ENCODE results near the gene SLC6A7. TPM values are rescaled to one million over a fixed set of nuclear protein-coding genes. Genes with fewer than 3 reads are reported as not detected.

The SLC6A7 gene
- polyA plus RNA-seq (ENCODE audit: low read depth in 6 of 6), result not detected

DNA sequence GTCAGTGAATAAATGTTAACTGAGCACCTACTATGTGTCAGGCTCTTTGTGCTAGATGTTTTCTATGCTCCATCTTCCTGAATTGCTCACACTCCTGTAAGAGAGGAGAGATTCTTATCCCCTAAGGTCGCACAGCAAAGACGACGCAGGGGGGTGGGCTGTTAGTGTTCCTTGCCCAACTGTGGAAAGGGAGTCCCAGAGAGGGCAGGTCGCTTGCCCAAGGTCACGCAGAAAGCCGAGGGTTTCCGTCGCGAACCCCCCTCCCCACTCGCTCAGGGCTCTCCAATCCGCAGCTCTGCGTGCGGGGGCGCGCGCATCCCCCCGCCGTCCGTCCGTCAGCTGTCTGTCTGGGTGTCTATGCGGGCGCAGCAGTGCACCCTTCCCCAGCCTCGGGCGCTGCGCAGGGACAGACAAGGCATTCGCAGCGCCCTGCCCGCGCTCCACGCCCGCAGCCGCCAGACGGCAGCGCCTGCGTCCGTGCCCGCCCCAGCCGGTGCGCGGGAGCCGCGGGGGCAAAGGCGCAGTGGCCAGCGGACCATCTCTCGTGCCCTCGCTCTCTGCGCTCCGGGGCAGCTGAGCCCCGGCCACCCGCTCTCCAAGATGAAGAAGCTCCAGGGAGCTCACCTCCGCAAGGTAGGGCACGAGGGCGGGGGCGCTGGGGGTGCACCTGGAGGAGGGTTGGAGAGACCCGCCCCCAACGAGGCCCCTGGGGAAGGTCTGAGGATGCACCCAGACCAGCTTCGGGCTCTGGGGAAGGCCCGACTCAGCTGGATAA, at the start of gene SLC6A7:
Gene SLC6A7 (plus strand): TSS at position 335 of the 775 bp plus-strand sequence. CDS start 266 bp downstream, at position 601.
- Mint-ChIP-seq H3K27me3 (peaks cover 45 to 73% (median 67%) of the 10 kb centered on the region in 3 donors), H3K36me3 (no peaks in the 10 kb centered on the region), H3K4me3 (no peak within 1 kb of the TSS), H3K9me3 (no peaks in the 10 kb centered on the region), H3K4me1 (no peaks in the 10 kb centered on the region), H3K27ac (no peak within 1 kb of the TSS)
- ATAC-seq (ENCODE audit: low read depth in 2 of 2) (no peak), DNase-seq (no peak)

- H3K36me3 Mint-ChIP-seq, result no peaks in the 10 kb centered on the region
- peaks cover 0 to 5% (median 2%) of the 10 kb centered on the region in 3 donors for H3K4me1 Mint-ChIP-seq
- H3K27ac Mint-ChIP-seq, result peak overlapping the region in 1 of 6 donors; percentile 76
- DNase-seq (no peak), ATAC-seq (ENCODE audit: low read depth in 2 of 2) (no peak)
- H3K4me3 Mint-ChIP-seq, result no peak overlapping the region
- H3K9me3 Mint-ChIP-seq, result no peaks in the 10 kb centered on the region
- peaks cover 0 to 5% (median 0%) of the 10 kb centered on the region in 3 donors for H3K27me3 Mint-ChIP-seq
Measured at GRCh38 chr5:150140830-150141229, 49.0 kb upstream of the SLC6A7 start.

DNA sequence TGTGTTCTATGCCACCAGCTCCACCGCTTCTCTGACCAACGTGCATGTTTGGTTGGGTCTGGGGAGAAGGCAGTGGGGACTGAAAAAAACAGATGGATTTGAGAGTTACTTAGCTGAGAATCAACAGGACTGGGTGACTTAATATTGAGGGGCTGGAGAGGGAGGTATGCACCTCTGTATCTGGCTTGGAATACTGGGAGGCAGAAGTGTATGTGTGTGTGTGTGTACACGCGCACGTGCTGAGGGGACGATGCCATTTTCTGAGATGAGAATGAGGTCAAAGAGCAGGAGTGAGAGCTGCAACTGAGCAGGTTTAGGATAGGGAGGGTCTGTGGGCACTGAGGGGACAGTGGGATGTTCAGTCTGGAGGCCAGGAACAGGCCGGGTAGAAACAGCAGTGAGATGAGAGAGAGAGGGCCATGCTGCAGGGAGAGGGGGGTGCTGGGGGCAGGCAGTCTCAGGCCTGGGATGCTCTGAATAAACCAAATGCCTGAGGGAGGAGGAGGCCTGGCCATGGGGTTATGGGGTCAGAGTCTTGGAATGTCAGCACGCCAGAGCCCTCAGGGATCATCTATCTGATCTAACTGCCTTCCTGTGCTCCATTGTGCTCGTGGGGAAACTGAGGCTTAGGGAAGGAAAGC, 48.2 kb upstream of the SLC6A7 start:
- H3K27ac Mint-ChIP-seq, result no peak overlapping the region

GRCh38 chr5:150142185-150142958, 47.5 kb upstream of the SLC6A7 start:
- Mint-ChIP-seq H3K27ac (no peak overlapping the region), H3K4me1 (peaks cover 0 to 7% (median 2%) of the 10 kb centered on the region in 3 donors), H3K27me3 (peaks cover 0 to 5% (median 0%) of the 10 kb centered on the region in 3 donors), H3K36me3 (no peaks in the 10 kb centered on the region), H3K4me3 (no peak overlapping the region), H3K9me3 (no peaks in the 10 kb centered on the region)
- no peak for ATAC-seq (ENCODE audit: low read depth in 2 of 2)
- DNase-seq, result no peak

More for the DNA sequence above, 48.2 kb upstream of the SLC6A7 start:
- H3K4me1 Mint-ChIP-seq, result peaks cover 0 to 7% (median 2%) of the 10 kb centered on the region in 3 donors
- no peak for DNase-seq
- no peaks in the 10 kb centered on the region for H3K9me3 Mint-ChIP-seq
- no peaks in the 10 kb centered on the region for H3K36me3 Mint-ChIP-seq
- peaks cover 0 to 5% (median 0%) of the 10 kb centered on the region in 3 donors for H3K27me3 Mint-ChIP-seq
- no peak for ATAC-seq (ENCODE audit: low read depth in 2 of 2)
- no peak overlapping the region for H3K4me3 Mint-ChIP-seq

- H3K4me1 Mint-ChIP-seq, result peaks cover 0 to 7% (median 2%) of the 10 kb centered on the region in 3 donors
- no peaks in the 10 kb centered on the region for H3K36me3 Mint-ChIP-seq
- H3K27me3 Mint-ChIP-seq, result peaks cover 0 to 5% (median 0%) of the 10 kb centered on the region in 3 donors
- no peak for ATAC-seq (ENCODE audit: low read depth in 2 of 2)
- no peak for DNase-seq
- peak overlapping the region in 1 of 6 donors; percentile 33 for H3K27ac Mint-ChIP-seq
- no peak overlapping the region for H3K4me3 Mint-ChIP-seq
- H3K9me3 Mint-ChIP-seq, result no peaks in the 10 kb centered on the region
Measured at GRCh38 chr5:150142959-150143349, 46.9 kb upstream of the SLC6A7 start.

DNA sequence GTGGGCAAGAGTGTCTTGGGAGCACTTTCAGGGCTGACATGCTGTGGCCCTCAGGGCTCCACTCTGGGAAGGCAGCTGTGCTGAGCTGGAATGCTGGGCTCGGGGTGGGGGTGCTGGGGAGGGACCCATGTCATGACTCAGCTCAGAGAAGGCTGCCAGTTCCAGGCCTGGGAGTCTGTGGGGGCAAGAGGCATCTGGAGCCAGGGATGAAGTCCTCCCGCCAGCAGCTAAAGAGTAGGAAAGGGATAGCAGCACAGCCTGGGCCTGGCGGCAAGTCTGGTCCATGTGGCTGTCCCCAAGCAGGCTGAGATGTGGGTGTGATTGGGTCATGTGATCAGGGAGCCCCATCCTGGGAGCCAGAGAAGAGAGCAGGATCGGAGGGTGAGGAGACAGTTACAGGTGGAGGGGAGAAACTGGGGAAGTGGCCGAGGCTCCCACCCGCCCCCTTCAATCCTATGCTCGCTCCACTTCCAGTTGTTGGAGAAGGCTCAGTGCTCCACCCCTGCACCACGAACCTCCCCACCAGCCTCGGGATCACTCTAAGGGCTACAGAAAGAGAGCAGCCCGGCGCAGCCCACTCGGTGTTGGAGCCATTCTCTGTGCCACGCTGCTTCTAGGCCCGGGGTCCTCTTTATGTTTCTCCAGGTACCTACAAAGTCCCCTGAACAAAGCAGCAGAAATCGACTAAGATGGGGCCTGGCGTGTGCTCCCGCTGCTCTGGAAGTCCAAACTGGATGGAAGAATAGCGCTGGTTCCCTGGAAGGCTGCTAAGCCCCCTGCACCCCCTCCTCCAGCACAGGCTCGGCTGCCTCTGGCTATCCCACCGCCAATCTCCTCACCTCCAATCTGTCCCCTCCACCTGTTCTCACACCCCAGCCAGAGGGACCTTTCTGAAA, 46.3 kb upstream of the SLC6A7 start:
- no peak for DNase-seq
- no peak overlapping the region for H3K4me3 Mint-ChIP-seq
- H3K4me1 Mint-ChIP-seq, result peaks cover 0 to 7% (median 2%) of the 10 kb centered on the region in 3 donors
- peaks cover 0 to 5% (median 0%) of the 10 kb centered on the region in 3 donors for H3K27me3 Mint-ChIP-seq
- H3K27ac Mint-ChIP-seq, result peak overlapping the region in 2 of 6 donors; percentile 47 to 70
- H3K36me3 Mint-ChIP-seq, result no peaks in the 10 kb centered on the region
- no peak for ATAC-seq (ENCODE audit: low read depth in 2 of 2)
- no peaks in the 10 kb centered on the region for H3K9me3 Mint-ChIP-seq

DNA sequence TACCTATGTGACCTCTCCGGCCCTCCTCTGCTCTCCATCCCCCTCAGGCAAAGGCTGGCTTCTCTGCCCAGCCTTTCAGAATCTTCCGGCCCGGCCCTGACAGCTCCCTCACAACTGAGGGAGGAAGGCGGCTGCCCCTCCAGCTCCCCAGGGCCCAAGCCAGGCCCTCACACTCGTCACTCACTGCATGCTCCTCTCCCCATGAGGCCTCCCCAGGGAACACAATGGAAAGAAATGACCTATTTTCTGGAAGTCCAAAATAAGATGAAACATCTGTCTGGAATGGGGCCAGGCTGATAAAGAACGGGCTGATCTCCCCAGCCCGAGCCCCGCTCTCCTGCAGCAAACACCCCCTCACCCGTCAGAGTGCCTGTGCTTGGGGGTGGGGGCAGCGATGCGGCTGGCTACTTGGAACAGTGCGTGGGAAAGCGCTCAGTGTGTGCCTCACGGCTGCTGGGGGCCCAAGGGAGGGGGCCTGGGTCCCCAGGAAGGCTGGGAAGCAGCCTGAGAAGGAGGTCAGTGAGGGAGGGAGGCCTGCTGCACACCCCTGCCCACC, 45.5 kb upstream of the SLC6A7 start:
- Mint-ChIP-seq H3K27ac (peak overlapping the region in 1 of 6 donors; percentile 37), H3K4me1 (peaks cover 0 to 7% (median 2%) of the 10 kb centered on the region in 3 donors), H3K4me3 (no peak overlapping the region), H3K27me3 (peaks cover 0 to 5% (median 0%) of the 10 kb centered on the region in 3 donors), H3K36me3 (no peaks in the 10 kb centered on the region), H3K9me3 (no peaks in the 10 kb centered on the region)
- DNase-seq (no peak), ATAC-seq (ENCODE audit: low read depth in 2 of 2) (no peak)

- H3K4me1 Mint-ChIP-seq, result peaks cover 0 to 7% (median 2%) of the 10 kb centered on the region in 3 donors
- H3K4me3 Mint-ChIP-seq, result no peak overlapping the region
- peak overlapping the region in 2 of 6 donors; percentile 57 to 69 for H3K27ac Mint-ChIP-seq
- DNase-seq, result no peak
- H3K9me3 Mint-ChIP-seq, result no peaks in the 10 kb centered on the region
- H3K36me3 Mint-ChIP-seq, result no peaks in the 10 kb centered on the region
- H3K27me3 Mint-ChIP-seq, result peaks cover 0 to 5% (median 0%) of the 10 kb centered on the region in 3 donors
- no peak for ATAC-seq (ENCODE audit: low read depth in 2 of 2)
Measured at GRCh38 chr5:150144879-150145278, 45.0 kb upstream of the SLC6A7 start.

- Mint-ChIP-seq H3K36me3 (no peaks in the 10 kb centered on the region), H3K27ac (peak overlapping the region in 1 of 6 donors; percentile 42), H3K4me3 (no peak overlapping the region), H3K4me1 (peaks cover 0 to 7% (median 2%) of the 10 kb centered on the region in 3 donors), H3K27me3 (peaks cover 0 to 5% (median 0%) of the 10 kb centered on the region in 3 donors), H3K9me3 (no peaks in the 10 kb centered on the region)
- ATAC-seq (ENCODE audit: low read depth in 2 of 2) (no peak), DNase-seq (no peak)
Measured at GRCh38 chr5:150146235-150146634, 43.6 kb upstream of the SLC6A7 start.

GRCh38 chr5:150146862-150147601, 42.8 kb upstream of the SLC6A7 start:
- no peak overlapping the region for H3K4me3 Mint-ChIP-seq
- DNase-seq (no peak), ATAC-seq (ENCODE audit: low read depth in 2 of 2) (no peak)
- no peaks in the 10 kb centered on the region for H3K36me3 Mint-ChIP-seq
- peaks cover 0 to 5% (median 0%) of the 10 kb centered on the region in 3 donors for H3K27me3 Mint-ChIP-seq
- peaks cover 0 to 7% (median 2%) of the 10 kb centered on the region in 3 donors for H3K4me1 Mint-ChIP-seq
- no peak overlapping the region for H3K27ac Mint-ChIP-seq
- H3K9me3 Mint-ChIP-seq, result no peaks in the 10 kb centered on the region

DNA sequence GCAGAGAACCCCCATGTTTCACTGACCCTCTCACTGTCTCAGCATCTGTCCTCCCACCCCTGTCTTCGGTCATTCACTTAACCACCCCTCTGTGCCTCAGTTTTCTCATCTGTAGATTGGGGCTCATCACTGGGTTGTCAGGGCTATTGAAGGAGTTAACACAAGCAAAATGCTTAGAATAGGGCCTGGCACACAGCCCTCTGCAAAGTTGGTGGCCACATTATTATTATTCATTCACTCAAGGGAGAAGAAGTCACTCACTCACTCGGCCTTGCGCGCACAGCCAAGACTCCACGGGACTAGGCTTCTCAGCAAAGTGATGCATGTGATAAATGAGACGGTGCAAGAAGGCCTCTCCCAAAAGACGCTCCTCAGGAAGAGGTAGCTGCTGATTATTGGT, 42.2 kb upstream of the SLC6A7 start:
- H3K4me3 Mint-ChIP-seq, result no peak overlapping the region
- ATAC-seq (ENCODE audit: low read depth in 2 of 2) (no peak), DNase-seq (no peak)
- peaks cover 0 to 7% (median 2%) of the 10 kb centered on the region in 3 donors for H3K4me1 Mint-ChIP-seq
- H3K9me3 Mint-ChIP-seq, result no peaks in the 10 kb centered on the region
- H3K27me3 Mint-ChIP-seq, result peaks cover 0 to 5% (median 0%) of the 10 kb centered on the region in 3 donors
- H3K36me3 Mint-ChIP-seq, result no peaks in the 10 kb centered on the region
- H3K27ac Mint-ChIP-seq, result peak overlapping the region in 1 of 6 donors; percentile 14
